Activated CD4-positive, alpha-beta T cell treated with anti-CD3 and anti-CD28 coated beads, Interleukin-2, amount 50 U/mL, for 1 hour (primary cell): ENCODE measurements around the gene SLC35A5.

ENCODE experiments used
- DNase-seq: peaks from one replicate; pipeline ENCODE4 v3.0.0-alpha.2; 2020

Gene SLC35A5

GRCh38 chr3:112627919-112628466, 66.1 kb downstream of the SLC35A5 start:
- no peak for DNase-seq

DNA sequence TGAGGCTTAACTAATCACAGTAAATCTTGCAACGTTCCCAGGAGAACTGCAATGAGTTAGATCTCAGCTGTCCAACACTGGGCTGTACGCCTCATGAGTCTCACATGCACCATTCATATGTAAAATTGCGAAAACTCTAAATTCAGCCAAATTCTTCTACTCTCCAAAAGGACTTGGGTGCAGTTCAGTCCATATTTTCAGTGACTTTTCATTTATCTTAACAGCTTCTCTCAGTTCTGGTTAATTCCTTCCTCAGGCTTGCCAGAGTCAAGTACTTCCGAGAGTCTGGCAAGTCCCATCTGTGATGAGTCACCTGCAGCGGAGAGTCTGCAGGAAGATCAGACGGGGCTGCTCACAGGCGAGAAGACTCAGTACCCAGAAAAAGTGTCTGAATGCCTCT, 67.6 kb downstream of the SLC35A5 start:
- DNase-seq, result no peak

DNA sequence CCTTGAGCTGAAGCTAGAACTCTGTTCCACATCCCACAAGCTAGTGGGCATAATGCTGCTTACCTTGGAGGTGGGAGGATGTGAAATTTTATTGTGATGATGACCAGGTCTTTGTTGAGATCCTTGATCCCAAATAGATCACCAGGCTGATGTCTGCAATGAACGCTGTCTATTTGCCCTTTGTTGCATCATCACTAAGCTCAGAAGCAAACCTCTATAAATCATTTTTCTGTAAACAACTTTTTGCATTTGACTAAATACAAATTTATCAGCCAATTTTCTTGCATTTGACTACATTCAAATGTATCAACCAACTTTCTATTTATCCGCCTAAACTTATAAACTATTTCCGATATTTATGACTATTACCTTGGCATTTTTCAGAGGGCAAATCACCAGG, 69.4 kb downstream of the SLC35A5 start:
- DNase-seq, result no peak

GRCh38 chr3:112632596-112632995, 70.8 kb downstream of the SLC35A5 start:
- DNase-seq, result no peak

DNA sequence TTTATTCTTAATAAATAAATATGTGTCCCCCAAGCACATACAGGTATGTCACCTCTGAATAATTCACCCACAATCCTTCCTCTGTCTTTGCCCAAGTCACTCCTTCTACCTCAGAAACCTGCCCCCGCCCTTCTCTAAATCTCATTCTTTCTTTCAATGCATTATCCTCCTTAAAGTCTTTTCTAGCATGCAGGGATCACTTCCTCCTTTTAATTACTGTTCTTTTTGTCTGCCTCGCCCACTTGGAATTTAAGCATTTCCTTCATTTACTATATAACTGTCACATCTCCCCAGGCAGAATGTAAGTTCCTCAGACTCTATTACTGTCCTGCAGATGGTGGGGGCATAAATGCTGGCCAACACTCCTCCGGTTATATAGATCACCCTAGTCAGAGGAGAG, 71.3 kb downstream of the SLC35A5 start:
- no peak for DNase-seq

- DNase-seq, result no peak
Measured at GRCh38 chr3:112633757-112634156, 71.9 kb downstream of the SLC35A5 start.

DNA sequence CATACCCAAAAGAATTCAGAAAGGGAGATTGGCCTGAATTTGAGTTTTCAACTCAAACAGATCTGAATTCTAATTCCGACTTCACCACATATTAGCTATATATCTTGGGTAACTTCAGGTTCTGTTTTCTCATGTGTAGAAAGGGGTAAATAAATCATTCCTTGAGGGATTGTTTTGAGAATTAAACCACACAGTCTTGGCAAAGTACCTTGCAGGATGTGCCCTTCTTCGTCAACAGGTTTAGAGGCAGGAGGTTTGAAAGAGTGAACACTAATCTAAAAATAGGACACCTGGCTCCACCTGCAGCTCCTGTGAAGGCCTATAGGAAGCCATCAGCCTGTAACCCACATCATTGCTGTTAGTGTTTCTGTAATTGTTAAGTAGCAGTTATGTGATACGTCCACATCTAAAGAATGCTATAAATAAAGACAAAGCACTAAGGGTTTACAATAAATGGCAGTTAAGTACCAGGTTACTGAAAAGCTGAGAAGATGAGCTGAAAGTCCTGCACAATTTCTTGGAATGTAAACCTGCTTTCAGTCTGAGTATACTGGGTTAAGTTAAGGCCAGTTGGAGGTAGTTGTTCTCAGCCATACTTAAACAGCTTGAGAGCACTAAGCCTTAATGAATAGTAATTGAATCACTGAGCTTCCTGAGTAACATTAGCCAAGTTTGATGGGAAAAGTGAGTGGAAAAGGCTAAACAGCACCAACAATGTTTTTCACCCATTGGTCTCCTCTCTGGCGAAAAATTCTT, 73.1 kb downstream of the SLC35A5 start:
- DNase-seq, result no peak
